ENCODE data around the gene SREK1IP1.
A peak's percentile ranks its signal among the peaks of the same experiment; 100 is the strongest.

SREK1IP1 gene

GRCh38 chr5:64690417-64691151 is 77.9 kb downstream of the SREK1IP1 start, which contains the start of gene SHISAL2B:
Gene SHISAL2B (plus strand): TSS chr5:64690503. CDS start chr5:64690624, 121 bp downstream.
- Mint-ChIP-seq H3K4me1 (ENCODE audit: low read depth in 2 of 2) (peaks cover 0 to 5% of the 10 kb centered on the region in 2 donors), H3K9me3 (no peaks in the 10 kb centered on the region), H3K27me3 (peaks cover 52 to 58% of the 10 kb centered on the region in 2 donors), H3K36me3 (ENCODE audit: insufficient read depth) (no peaks in the 10 kb centered on the region), H3K27ac (no peak within 1 kb of the TSS), H3K4me3 (peak within 1 kb of the TSS; percentile 30 to 49)
- ATAC-seq (replicated peaks), result no peak
- no peak for DNase-seq

GRCh38 chr5:64690104-64690416 is 78.4 kb downstream of the SREK1IP1 start:
- no peaks in the 10 kb centered on the region for H3K36me3 Mint-ChIP-seq (ENCODE audit: insufficient read depth)
- no peak for ATAC-seq (replicated peaks)
- no peak overlapping the region for H3K27ac Mint-ChIP-seq
- peaks cover 52 to 58% of the 10 kb centered on the region in 2 donors for H3K27me3 Mint-ChIP-seq
- peak overlapping the region; percentile 30 to 49 for H3K4me3 Mint-ChIP-seq
- no peaks in the 10 kb centered on the region for H3K9me3 Mint-ChIP-seq
- DNase-seq, result no peak
- H3K4me1 Mint-ChIP-seq (ENCODE audit: low read depth in 2 of 2), result peaks cover 0 to 5% of the 10 kb centered on the region in 2 donors

GRCh38 chr5:64688965-64689364 is 79.5 kb downstream of the SREK1IP1 start:
- H3K4me1 Mint-ChIP-seq (ENCODE audit: low read depth in 2 of 2), result peaks cover 0 to 5% of the 10 kb centered on the region in 2 donors
- peaks cover 59 to 63% of the 10 kb centered on the region in 2 donors for H3K27me3 Mint-ChIP-seq
- H3K9me3 Mint-ChIP-seq, result no peaks in the 10 kb centered on the region
- ATAC-seq (replicated peaks) (no peak), DNase-seq (no peak)
- H3K36me3 Mint-ChIP-seq (ENCODE audit: insufficient read depth), result no peaks in the 10 kb centered on the region
- no peak overlapping the region for H3K4me3 Mint-ChIP-seq
- H3K27ac Mint-ChIP-seq, result no peak overlapping the region

- Mint-ChIP-seq H3K4me3 (no peak overlapping the region), H3K27me3 (peaks cover 56 to 60% of the 10 kb centered on the region in 2 donors), H3K36me3 (ENCODE audit: insufficient read depth) (no peaks in the 10 kb centered on the region), H3K27ac (no peak overlapping the region), H3K9me3 (no peaks in the 10 kb centered on the region), H3K4me1 (ENCODE audit: low read depth in 2 of 2) (peaks cover 0 to 5% of the 10 kb centered on the region in 2 donors)
- DNase-seq, result no peak
- no peak for ATAC-seq (replicated peaks)
These were observed 80.1 kb downstream of the SREK1IP1 start for GRCh38 chr5:64688391-64688790.

GRCh38 chr5:64685866-64686265 is 82.6 kb downstream of the SREK1IP1 start:
- Mint-ChIP-seq H3K4me1 (ENCODE audit: low read depth in 2 of 2) (peaks cover 0 to 5% of the 10 kb centered on the region in 2 donors), H3K4me3 (no peak overlapping the region), H3K27ac (no peak overlapping the region), H3K27me3 (peaks cover 35 to 49% of the 10 kb centered on the region in 2 donors), H3K9me3 (no peaks in the 10 kb centered on the region), H3K36me3 (ENCODE audit: insufficient read depth) (no peaks in the 10 kb centered on the region)
- no peak for DNase-seq
- no peak for ATAC-seq (replicated peaks)

GRCh38 chr5:64682608-64683007 is 85.9 kb downstream of the SREK1IP1 start:
- no peak overlapping the region for H3K27ac Mint-ChIP-seq
- H3K36me3 Mint-ChIP-seq (ENCODE audit: insufficient read depth), result no peaks in the 10 kb centered on the region
- DNase-seq (no peak), ATAC-seq (replicated peaks) (no peak)
- H3K27me3 Mint-ChIP-seq, result peaks cover 28 to 54% of the 10 kb centered on the region in 2 donors
- H3K9me3 Mint-ChIP-seq, result no peaks in the 10 kb centered on the region
- no peaks in the 10 kb centered on the region for H3K4me1 Mint-ChIP-seq (ENCODE audit: low read depth in 2 of 2)
- no peak overlapping the region for H3K4me3 Mint-ChIP-seq

- no peaks in the 10 kb centered on the region for H3K9me3 Mint-ChIP-seq
- no peak overlapping the region for H3K27ac Mint-ChIP-seq
- peaks cover 28 to 55% of the 10 kb centered on the region in 2 donors for H3K27me3 Mint-ChIP-seq
- H3K4me1 Mint-ChIP-seq (ENCODE audit: low read depth in 2 of 2), result peaks cover 0 to 5% of the 10 kb centered on the region in 2 donors
- H3K36me3 Mint-ChIP-seq (ENCODE audit: insufficient read depth), result no peaks in the 10 kb centered on the region
- ATAC-seq (replicated peaks) (no peak), DNase-seq (no peak)
- no peak overlapping the region for H3K4me3 Mint-ChIP-seq
These were observed 88.2 kb downstream of the SREK1IP1 start for GRCh38 chr5:64680289-64680688.

GRCh38 chr5:64678374-64678773 is 90.1 kb downstream of the SREK1IP1 start:
- no peak for ATAC-seq (replicated peaks)
- H3K9me3 Mint-ChIP-seq, result no peaks in the 10 kb centered on the region

GRCh38 chr5:64671678-64672077 is 96.8 kb downstream of the SREK1IP1 start:
- no peak for DNase-seq
- no peak for ATAC-seq (replicated peaks)
- Mint-ChIP-seq H3K4me1 (ENCODE audit: low read depth in 2 of 2) (peaks cover 0 to 5% of the 10 kb centered on the region in 2 donors), H3K27me3 (peaks cover 12 to 16% of the 10 kb centered on the region in 2 donors), H3K4me3 (no peak overlapping the region), H3K9me3 (no peaks in the 10 kb centered on the region), H3K36me3 (ENCODE audit: insufficient read depth) (no peaks in the 10 kb centered on the region), H3K27ac (no peak overlapping the region)

More at GRCh38 chr5:64678374-64678773, 90.1 kb downstream of the SREK1IP1 start:
- H3K4me1 Mint-ChIP-seq (ENCODE audit: low read depth in 2 of 2), result peaks cover 0 to 5% of the 10 kb centered on the region in 2 donors
- no peaks in the 10 kb centered on the region for H3K36me3 Mint-ChIP-seq (ENCODE audit: insufficient read depth)
- peaks cover 19 to 50% of the 10 kb centered on the region in 2 donors for H3K27me3 Mint-ChIP-seq
- no peak overlapping the region for H3K27ac Mint-ChIP-seq
- no peak for DNase-seq
- H3K4me3 Mint-ChIP-seq, result no peak overlapping the region

GRCh38 chr5:64670277-64670676 is 98.2 kb downstream of the SREK1IP1 start:
- Mint-ChIP-seq H3K27ac (no peak overlapping the region), H3K36me3 (ENCODE audit: insufficient read depth) (no peaks in the 10 kb centered on the region), H3K4me1 (ENCODE audit: low read depth in 2 of 2) (no peaks in the 10 kb centered on the region), H3K4me3 (no peak overlapping the region), H3K9me3 (no peaks in the 10 kb centered on the region), H3K27me3 (peaks cover 11 to 24% of the 10 kb centered on the region in 2 donors)
- no peak for ATAC-seq (replicated peaks)
- no peak for DNase-seq
